Measurements from ENCODE around the gene PRKD2. TPM values are rescaled to one million over a fixed set of nuclear protein-coding genes. Genes with fewer than 3 reads are reported as not detected.
"Not testable (repeated sequence)": the region's sequence is repeated elsewhere in the genome, so short reads cannot be mapped to it uniquely, and the experiment has no call there.

The PRKD2 gene
- total RNA-seq, 1 donor from 2014 or later, result 58.9 TPM

GRCh38 chr19:46634045-46634655, 82.8 kb downstream of the PRKD2 start:
- ATAC-seq (peak; percentile 87), DNase-seq (peak; percentile 92)
- no peak overlapping the region for H3K27ac ChIP-seq
- peak overlapping the region; percentile 33 for H3K4me3 ChIP-seq
- peaks cover 27% of the 10 kb centered on the region for H3K4me1 ChIP-seq
- intact Hi-C loops (cut with DNase I), result no loop called here
- H3K27me3 ChIP-seq, result peaks cover 21% of the 10 kb centered on the region
- no peaks in the 10 kb centered on the region for H3K9me3 ChIP-seq
- no peaks in the 10 kb centered on the region for H3K36me3 ChIP-seq
- no peak for TF ChIP-seq CTCF (IDR thresholded peaks at IDR 0.05)

GRCh38 chr19:46633130-46633529, 83.8 kb downstream of the PRKD2 start:
- no peak for ATAC-seq
- Histone ChIP-seq H3K4me3 (no peak overlapping the region), H3K4me1 (peaks cover 19% of the 10 kb centered on the region), H3K9me3 (no peaks in the 10 kb centered on the region), H3K36me3 (no peaks in the 10 kb centered on the region), H3K27ac (no peak overlapping the region), H3K27me3 (peaks cover 21% of the 10 kb centered on the region)
- TF ChIP-seq CTCF (IDR thresholded peaks at IDR 0.05), result no peak
- no peak for DNase-seq
- intact Hi-C loops (cut with DNase I), result no loop called here

- DNase-seq (no peak), ATAC-seq (no peak)
- no peak overlapping the region for H3K4me3 ChIP-seq
- peaks cover 27% of the 10 kb centered on the region for H3K4me1 ChIP-seq
- no peaks in the 10 kb centered on the region for H3K9me3 ChIP-seq
- H3K36me3 ChIP-seq, result no peaks in the 10 kb centered on the region
- TF ChIP-seq CTCF (IDR thresholded peaks at IDR 0.05), result no peak
- intact Hi-C loops (cut with DNase I), result no loop called here
- H3K27ac ChIP-seq, result no peak overlapping the region
- H3K27me3 ChIP-seq, result peaks cover 21% of the 10 kb centered on the region
Measured at GRCh38 chr19:46631481-46631880, 85.4 kb downstream of the PRKD2 start.

GRCh38 chr19:46630586-46631205, 86.2 kb downstream of the PRKD2 start:
- Histone ChIP-seq H3K4me3 (no peak overlapping the region), H3K27me3 (peaks cover 21% of the 10 kb centered on the region), H3K4me1 (peaks cover 34% of the 10 kb centered on the region), H3K27ac (no peak overlapping the region), H3K9me3 (no peaks in the 10 kb centered on the region), H3K36me3 (no peaks in the 10 kb centered on the region)
- DNase-seq (no peak), ATAC-seq (no peak)
- no peak for TF ChIP-seq CTCF (IDR thresholded peaks at IDR 0.05)
- intact Hi-C loops (cut with DNase I), result no loop called here

GRCh38 chr19:46629546-46630025, 87.3 kb downstream of the PRKD2 start:
- H3K27me3 ChIP-seq, result peaks cover 16% of the 10 kb centered on the region
- TF ChIP-seq CTCF (IDR thresholded peaks at IDR 0.05), result no peak
- no peaks in the 10 kb centered on the region for H3K9me3 ChIP-seq
- ATAC-seq (peak; percentile 8), DNase-seq (no peak)
- intact Hi-C loops (cut with DNase I), result no loop called here
- H3K27ac ChIP-seq, result no peak overlapping the region
- no peak overlapping the region for H3K4me3 ChIP-seq
- no peaks in the 10 kb centered on the region for H3K36me3 ChIP-seq
- H3K4me1 ChIP-seq, result peaks cover 40% of the 10 kb centered on the region

GRCh38 chr19:46628970-46629369, 87.9 kb downstream of the PRKD2 start:
- ATAC-seq; H3K36me3 ChIP-seq; H3K27ac ChIP-seq; H3K9me3 ChIP-seq; H3K4me3 ChIP-seq; DNase-seq; intact Hi-C loops (cut with DNase I): not testable (repeated sequence)
- Histone ChIP-seq H3K27me3 (peaks cover 15% of the 10 kb centered on the region), H3K4me1 (peaks cover 40% of the 10 kb centered on the region)

All from upper lobe of right lung (tissue), 1 donor.